Muscle of back (tissue), 11 donors: ENCODE results near the gene FYCO1. TPM values are rescaled to one million over a fixed set of nuclear protein-coding genes. Genes with fewer than 3 reads are reported as not detected.

Experiments used
- DNase-seq, 3 donors: peaks; one replicate each; pipeline versions ENCODE4 v3.0.0 to v3.0.0-alpha.2; 2013
- polyA plus RNA-seq, 10 donors: library from polyadenylated mRNA; unstranded; fragments of 120-200 nt; gene quantifications; one replicate each; pipeline ENCODE4 v1.2.1, GENCODE V29; 2013; ENCODE audit not compliant: insufficient read length in 10 of 10

FYCO1 gene
- polyA plus RNA-seq, 10 donors: 23.2 to 39.4 (median 30.1) TPM

GRCh38 chr3:45966371-45966791 lies 29.2 kb downstream of the FYCO1 start:
- DNase-seq: peak in 2 of 3 donors; percentile 46 to 85

DNA sequence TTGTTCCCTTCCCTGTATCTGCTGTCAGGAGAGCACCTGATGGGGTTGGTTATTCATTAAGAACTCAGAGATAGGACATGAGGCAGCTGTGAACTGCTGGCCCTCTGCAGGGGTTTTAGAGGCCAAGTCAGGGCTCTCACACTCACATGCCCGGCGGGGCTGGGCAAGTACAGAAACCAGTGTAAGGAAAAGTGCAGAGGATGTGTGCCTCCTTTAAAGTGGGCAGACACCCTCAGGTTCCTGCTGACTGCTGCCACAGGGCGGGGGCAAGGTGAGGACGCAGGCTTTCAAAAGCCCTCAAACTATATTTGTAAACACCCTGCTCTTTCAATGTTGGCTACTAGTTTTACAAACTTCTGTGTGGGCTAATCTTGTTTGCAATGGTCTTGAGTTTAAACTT lies 30.0 kb downstream of the FYCO1 start:
- DNase-seq: no peak

DNA sequence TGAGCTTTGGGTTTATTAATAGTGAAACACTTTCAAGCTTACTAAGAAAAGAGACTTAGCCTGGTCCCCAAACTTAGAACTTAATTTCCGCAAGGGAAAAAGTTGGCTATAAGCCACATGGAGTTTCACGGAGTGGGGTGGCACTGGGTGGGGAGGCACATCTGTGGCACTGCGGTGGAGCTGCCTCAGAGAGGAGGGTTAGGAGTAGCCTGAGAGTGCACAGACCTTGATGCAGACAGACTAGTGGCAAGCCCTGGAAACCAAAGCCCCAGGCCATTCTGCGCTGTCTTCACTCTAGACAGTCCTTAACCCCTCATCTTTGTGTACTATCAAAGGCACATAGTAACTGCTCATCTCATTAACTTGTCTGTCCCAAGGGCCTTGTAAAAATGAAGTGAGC lies 30.4 kb downstream of the FYCO1 start:
- DNase-seq: no peak

- no peak for DNase-seq
Observed at GRCh38 chr3:45964139-45964538, 31.5 kb downstream of the FYCO1 start.

DNA sequence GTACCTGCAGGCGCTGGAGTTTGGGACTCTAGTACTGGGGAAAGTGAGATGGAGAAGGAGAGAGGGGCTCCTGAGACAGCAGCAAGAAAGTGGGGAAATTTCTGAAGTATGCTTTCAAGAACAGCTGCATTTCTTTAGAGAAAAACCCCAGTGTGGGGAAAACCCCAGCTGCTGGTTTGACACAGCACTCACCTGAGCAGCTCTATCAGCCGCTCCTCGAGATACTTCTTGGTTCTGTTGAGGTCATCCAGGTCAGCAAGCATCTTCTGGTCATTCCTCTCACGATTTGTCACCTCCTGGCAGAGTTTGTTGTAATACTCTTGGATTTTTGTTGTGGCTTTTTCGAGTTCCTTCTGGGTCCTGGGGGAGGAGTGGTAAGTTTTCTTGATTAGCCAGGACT lies 33.6 kb downstream of the FYCO1 start:
- no peak for DNase-seq

- no peak for DNase-seq
Observed at GRCh38 chr3:45960289-45960688, 35.3 kb downstream of the FYCO1 start.

DNA sequence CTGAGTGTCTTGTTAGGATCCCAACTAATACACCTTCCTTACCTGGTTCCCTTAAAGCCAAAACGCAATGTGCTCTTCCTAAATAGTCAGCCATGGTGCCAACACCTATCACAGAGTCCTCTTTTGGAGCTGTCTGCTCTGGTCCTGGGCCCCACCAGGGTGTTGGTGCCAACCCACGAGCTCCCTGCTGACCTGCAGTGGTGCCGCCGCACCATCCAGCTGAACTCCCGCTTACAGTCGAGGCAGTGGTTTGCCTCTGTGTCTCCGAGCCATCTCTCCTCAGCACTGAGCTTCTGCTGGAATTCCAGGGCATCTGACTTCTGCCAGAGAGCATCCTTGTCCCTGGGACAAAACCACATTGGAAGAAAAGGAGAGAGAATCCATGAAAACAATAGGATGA lies 36.4 kb downstream of the FYCO1 start:
- no peak for DNase-seq

DNA sequence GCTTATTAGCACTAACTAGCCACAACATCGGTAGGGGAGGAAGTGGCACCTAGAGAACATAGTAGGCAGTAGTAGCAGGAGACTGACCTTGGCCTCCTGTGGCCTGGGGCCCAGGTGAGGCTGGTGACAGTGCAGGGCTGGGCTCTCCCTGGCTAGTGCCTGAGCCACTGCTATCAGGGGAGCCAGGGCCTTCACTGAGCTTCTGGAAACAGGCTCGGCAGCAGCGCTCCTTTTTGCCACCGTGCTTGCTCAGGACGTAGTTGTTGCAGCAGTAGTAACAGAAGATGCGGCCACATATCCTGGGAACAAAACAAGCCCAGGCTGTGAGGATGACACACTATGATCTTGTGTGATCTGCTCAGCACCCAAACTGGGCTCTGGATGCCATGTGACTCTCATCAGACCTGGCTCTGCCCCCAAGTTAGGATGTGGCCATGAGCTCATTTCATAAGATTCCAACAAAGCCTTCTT lies 37.3 kb downstream of the FYCO1 start:
- DNase-seq: no peak

GRCh38 chr3:45957586-45957985 lies 38.0 kb downstream of the FYCO1 start:
- no peak for DNase-seq

DNA sequence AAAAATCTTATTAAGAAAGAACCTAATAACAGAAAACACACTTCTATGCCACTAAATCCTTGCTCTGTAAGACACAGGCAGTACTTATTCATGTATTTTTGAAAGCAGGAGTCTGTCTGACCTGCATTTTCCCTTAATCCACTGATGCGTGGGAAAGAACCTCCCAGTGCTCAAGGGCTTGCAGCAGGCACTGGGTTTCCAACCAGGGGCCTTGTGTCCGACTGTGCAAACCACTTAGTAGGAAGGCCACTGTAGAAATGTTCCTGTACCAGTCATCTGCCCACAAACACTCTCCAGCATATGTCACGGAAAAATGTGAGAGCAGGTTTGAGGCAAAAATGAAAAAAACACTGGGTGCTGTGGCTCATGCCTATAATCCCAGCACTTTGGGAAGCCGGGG lies 39.9 kb downstream of the FYCO1 start:
- DNase-seq: no peak

GRCh38 chr3:45955017-45955647 lies 40.5 kb downstream of the FYCO1 start:
- no peak for DNase-seq

- DNase-seq: no peak
Observed at GRCh38 chr3:45954306-45954705, 41.3 kb downstream of the FYCO1 start.

- no peak for DNase-seq
Observed at GRCh38 chr3:45953536-45953935, 42.1 kb downstream of the FYCO1 start.

- DNase-seq: no peak
Observed at GRCh38 chr3:45952456-45952855, 43.2 kb downstream of the FYCO1 start.

- no peak for DNase-seq
Observed at GRCh38 chr3:45951946-45952345, 43.7 kb downstream of the FYCO1 start.

- DNase-seq: no peak
Observed at GRCh38 chr3:45950686-45951600, 44.7 kb downstream of the FYCO1 start.

DNA sequence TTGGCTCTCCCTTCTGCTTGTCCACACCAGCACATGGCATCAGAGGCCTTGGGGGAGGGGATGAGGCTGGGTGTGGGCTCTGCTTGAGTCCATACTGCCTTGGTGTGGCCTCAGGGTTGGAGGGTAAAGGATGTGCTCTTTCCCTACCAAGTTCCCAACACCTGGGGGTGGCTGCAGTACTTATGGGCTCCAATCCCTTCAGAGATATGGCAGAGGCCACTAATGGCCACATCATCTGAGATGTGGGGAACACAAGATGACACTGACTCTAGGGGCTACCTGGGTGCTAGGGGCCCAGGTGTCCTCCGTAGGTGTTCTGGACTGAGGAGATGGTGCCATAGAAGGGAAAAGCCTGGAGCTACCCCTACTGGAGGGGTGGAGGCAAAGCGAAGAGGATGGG lies 45.5 kb downstream of the FYCO1 start:
- no peak for DNase-seq

- DNase-seq: no peak
Observed at GRCh38 chr3:45949432-45949831, 46.2 kb downstream of the FYCO1 start.

DNA sequence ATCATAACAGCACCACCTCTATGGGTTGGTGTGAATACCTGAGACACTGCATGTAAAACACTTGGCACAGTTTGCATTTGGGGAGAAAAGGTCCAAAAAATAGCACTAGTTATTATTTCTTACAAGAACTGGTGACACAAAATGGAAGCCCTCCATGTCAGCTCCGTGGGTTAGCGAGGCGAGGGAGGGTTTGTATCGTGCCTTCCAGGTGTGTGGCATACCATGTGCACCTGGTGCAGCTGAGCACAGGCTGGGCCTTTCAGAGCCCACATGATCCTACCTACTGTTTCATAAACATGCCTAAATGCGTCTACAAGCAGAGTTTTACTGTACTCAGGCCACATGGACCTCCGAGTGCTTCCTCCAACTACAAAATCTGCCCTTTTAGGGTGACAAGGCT lies 46.7 kb downstream of the FYCO1 start:
- DNase-seq: no peak

DNA sequence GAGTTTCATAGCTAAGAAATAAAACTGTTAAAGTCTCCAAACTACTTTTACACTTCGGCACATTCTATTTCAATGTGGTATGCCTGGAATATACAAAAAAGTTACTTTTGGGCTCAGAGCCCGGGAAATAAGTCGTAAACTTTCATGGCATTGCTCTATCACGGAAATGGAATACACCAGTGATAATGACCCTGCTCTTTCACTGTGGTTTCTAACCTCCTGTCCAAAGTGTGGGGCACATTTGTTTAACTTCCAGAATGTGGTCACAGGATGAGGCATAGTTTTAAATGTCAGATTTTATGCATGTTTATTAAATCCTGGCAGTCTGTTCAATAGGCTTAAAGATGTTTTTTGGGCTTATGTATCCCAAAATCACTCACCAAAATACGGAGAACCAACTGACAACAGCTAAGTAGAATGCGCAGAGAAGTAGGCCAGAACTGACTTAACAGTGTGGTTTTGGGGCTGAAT lies 47.3 kb downstream of the FYCO1 start:
- DNase-seq: peak in 1 of 3 donors; percentile 19

- DNase-seq: no peak
Observed at GRCh38 chr3:45947361-45947760, 48.3 kb downstream of the FYCO1 start.

- no peak for DNase-seq
Observed at GRCh38 chr3:45946875-45947274, 48.7 kb downstream of the FYCO1 start.

DNA sequence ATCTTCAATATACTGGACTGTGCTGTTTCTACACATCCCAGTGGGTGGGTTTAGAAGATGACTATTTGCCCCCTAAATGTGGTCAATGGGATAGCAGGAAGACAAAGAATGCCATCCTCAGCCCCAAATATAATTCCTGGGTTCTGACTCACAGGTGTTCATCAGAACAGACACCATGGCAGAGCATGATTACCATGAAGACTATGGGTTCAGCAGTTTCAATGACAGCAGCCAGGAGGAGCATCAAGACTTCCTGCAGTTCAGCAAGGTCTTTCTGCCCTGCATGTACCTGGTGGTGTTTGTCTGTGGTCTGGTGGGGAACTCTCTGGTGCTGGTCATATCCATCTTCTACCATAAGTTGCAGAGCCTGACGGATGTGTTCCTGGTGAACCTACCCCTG lies 49.3 kb downstream of the FYCO1 start:
- DNase-seq: no peak
